ENCODE data around the gene GABRA4.
A peak's percentile ranks its signal among the peaks of the same experiment; 100 is the strongest.

GABRA4 gene

DNA sequence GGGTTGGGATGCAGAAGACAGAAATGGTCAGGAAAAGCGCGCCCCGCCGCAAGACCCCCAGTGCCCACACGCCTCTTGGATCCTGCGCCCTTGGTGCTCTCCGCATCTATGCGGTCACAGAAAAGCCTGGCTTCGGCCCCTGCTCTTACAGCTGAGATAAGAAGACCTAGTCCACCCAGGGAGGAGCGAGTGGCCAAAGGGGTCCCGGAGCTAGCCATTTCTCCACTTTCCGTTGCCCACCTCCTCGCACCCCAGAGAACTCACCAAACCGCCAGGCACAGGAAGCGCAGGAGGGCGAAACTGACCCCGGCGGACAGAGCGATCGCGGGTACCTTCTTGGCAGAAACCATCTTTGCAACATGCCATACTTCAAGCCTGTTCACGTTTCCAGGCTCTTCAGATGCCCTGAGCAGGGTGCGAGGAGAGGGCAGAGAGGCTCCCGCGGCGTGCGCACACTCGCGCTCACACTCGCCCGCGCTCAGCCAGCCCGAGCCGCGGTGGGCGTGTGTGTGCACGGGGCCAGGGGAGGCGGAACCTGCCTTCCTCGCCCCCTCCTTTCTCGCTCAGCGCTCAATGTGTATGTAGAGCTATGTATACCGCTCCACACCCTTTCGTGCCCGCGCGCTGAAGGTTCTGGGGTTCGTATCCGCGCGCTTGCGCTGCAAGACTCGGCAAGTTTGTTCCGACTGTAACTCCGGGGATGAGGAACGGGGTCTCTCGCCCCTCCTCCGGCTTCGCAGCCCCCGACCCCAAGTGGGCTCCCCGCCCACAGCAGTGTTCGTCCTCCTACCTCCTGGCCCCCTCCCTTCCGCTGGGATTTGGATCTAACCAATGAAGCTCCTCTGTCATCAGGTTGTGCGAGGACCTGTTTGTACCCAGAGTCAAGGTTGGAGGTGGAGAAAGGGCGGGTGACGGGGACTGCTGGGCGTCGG is at the start of gene GABRA4:
Gene GABRA4 (minus strand): TSS at position 507 of the 932 bp plus-strand sequence. CDS start 157 bp downstream, at position 350.
- no peak for DNase-seq

DNA sequence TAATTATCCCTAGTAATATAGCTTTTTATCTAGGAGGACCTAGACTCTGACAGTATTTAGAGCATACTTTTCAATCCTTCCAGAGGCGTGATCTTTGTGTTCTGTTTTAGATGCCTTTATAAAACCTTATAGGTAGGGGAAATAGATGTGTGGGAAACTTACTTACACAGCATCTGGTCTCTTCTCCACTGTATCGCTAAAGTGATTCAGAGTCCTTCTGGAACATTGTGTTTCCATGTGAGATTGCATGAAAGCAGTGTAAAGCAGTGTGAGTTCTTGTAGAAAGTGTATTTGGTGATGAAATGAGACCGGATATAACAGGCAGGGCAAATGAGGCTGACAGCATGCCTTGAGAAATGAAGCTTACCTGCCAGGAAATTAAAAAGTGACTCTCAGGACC is 47.4 kb upstream of the GABRA4 start:
- DNase-seq: no peak

DNA sequence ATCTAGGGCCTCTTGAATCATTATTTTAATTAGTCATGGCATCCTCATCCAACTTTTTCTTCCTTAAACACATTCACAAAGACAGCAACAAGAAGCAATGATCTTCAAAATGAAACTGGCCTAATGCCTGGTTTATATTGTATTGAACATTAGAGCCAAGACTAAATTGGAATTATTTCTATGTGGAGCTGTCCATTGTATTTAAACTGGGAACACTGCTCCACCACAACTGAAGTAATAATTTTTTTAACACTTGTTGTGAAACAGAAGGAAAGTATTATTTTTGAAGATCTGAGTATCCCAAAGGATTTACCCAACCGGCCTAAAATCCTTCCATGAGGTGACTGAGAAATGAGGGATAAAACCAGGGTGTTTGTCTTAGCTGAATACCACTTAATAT is 44.9 kb upstream of the GABRA4 start:
- no peak for DNase-seq

DNA sequence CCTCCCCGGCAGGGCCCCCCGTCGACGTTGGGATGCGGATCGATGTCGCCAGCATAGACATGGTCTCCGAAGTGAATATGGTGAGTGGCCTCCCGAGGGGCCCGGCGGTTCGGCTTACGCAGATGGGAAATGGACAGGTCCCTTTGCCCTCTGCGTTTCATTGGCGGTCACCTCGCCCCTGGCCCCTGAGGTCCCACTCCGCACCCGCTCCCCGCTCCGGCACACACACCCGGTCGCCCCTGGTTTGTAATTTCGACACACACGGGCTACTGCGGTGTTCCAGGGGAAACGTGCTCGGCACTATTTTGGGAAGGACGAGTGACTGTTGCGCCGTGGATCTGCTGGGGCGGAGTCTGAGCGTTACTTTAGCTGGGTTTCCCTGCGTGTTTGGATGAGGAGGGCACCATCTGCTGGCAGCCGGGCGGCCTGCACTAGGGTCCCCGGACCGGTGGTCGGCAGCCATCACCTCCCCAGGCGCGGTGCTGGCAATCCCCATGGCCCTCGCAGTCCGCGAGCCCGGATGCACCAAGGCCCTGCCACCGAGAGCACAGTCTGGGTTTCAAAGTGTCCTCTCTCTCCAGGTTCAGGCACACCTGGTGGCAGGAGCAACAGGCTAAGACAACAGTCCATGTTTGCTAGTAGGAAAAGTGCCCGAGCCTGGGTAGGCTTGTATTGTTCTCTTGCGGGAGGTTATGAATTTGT is 39.2 kb upstream of the GABRA4 start:
- DNase-seq: peak in 1 of 4 experiments; percentile 1

DNA sequence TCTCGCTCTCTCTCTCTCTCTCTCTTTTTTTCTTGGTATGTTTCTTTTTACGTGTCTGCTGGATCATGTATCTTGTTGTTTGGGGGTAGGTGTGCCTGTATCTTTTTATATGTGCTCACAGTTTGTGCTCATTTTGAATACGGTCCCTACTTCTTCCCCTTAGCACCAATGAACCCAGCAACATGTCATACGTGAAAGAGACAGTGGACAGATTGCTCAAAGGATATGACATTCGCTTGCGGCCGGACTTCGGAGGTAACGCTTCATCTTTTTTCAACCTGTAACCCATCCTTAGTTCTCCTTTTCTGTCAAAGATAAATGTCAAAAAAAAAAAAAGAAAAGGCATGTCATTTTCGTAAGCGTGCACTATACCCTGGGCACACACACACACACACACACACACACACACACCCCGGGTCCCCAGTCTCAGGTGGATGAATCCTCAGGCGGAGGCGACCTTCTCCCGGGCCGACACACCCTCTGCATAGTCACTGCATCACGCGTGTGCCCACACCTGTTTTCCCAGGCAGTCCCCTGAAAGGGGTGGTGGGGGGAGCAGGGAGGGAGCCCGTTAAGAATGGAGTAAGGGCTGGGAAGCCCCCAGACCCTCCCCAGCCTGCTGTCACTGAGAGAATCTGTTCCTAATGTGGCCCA is 38.5 kb upstream of the GABRA4 start:
- DNase-seq: no peak

DNA sequence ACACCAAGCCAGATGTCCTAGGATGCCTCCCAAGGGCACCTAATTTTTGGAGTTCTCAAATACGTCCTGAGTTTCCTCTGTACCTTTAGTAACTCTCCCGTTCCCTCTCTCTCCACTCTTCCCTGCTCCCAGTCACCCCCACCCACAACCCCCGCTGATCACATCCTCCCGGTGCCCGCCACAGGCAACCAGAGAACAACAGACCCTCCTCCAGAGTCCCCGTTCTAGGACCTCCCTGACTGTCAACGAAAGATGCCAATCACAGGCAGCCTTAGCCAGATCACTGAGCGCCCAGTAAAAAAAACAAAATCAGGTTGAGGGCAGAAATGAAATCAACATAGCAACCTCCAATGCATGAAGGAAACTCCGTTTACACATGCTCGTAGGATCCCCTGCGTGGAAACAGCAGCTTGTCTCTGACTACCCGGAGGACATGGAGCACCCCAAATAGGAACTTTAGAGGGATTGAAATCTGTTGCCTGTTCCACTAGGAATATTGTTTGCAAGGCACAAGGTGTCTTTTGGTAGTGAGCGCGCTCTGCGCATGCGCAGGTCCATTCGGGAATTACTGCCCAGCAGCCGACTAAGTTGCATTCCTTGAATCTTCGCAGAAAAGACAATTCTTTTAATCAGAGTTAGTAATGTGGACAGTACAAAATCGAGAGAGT is 37.8 kb upstream of the GABRA4 start, which contains the start of gene GABRB1:
Gene GABRB1 (plus strand): TSS at position 557 of the 668 bp plus-strand sequence.
- no peak for DNase-seq

DNA sequence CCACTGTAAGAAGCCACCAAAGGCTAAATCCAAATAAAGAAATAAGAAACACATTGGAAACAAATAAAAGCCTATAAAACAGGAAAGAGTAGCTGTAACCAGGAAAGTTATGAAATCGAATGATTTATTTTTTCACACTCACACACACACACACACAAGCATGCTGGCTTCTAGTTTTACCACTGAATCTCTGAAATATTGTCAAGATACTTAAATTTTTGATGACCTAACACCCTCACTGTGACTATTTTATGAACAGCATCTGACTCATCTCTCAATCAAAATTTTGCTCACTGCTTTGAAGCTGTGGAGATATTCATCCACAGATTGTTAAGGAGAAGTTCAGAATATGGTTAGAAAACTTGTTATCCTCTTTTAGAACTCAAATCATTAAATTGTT is 24.1 kb upstream of the GABRA4 start:
- no peak for DNase-seq

DNA sequence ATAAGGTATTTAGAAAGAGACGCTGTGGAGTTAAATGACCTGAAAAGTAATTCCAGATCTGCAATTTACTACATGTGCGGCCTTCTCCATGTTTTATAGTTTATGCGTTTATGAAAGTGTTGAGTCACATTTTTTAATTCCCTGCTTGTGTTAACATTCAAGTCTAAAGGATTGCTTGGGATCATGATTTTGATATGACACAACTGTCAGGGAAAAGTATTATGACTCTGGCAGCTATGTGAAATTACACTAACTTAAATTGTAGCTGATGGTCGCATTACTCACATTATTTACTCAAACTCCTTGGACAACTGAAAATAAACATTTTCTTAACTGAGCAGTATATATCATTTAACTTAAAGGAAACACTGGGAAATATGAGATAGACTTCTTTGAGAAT is 23.7 kb upstream of the GABRA4 start:
- DNase-seq: no peak

DNA sequence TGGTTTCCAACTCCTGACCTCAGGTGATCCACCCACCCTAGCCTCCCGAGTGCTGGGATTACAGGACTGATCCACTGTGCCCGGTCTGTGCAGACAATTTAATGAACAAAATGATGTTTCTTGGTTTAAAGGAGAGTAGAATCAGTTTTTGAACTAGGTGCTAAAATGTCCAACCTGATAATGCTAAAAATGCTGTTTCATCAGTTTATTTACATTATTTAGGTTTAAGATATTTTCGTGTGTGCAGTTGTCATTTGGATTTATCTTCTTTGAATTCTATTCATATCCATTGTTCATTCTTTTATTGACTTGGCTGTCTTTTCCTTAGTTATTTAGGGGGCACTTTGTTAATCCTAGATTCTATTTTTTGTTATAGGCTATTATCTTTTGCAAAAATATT is 20.0 kb upstream of the GABRA4 start:
- no peak for DNase-seq

DNA sequence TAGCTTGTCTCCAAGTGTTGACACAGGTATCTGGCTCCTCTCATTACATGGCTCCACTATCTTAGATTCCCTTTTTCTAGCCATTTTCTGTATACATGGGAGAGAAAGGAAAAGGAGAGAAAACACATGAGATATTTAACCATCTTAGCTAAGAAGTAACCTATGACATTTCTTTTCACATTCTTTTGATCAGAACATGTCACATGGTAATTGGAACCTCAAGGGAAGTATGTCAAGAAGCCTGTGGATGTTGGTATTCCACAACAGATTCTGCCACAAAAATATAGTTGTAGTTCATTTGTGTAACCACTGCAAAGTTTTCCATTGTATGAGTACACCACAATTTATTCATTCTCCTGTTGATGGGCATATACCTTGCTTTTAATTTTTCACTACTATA is 19.3 kb upstream of the GABRA4 start:
- no peak for DNase-seq

DNA sequence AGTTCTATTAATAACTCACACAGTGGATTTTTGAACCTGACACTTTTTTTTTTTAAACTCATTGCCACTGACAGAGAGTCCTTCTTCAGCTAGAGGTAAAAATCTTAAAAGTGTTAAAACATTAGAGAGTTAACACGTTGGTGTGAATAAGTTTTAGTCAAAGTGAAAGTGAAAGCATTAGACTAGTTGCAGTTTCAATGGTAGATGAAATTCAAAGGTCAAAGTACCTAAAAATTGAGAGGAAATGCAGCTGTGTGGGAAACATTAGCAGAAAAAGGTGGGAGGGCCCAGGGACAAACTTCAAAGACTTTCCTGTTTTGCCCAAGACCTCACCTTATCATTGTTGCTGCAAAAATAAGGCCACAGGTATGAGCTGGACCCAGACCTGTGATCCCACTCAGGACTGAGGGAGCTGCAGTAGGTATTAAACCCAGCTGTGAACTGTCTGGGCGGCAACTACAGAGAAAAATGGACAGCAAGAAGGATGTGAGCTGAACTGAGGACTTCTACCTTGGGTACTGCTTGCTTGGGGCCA is 17.6 kb upstream of the GABRA4 start:
- no peak for DNase-seq

DNA sequence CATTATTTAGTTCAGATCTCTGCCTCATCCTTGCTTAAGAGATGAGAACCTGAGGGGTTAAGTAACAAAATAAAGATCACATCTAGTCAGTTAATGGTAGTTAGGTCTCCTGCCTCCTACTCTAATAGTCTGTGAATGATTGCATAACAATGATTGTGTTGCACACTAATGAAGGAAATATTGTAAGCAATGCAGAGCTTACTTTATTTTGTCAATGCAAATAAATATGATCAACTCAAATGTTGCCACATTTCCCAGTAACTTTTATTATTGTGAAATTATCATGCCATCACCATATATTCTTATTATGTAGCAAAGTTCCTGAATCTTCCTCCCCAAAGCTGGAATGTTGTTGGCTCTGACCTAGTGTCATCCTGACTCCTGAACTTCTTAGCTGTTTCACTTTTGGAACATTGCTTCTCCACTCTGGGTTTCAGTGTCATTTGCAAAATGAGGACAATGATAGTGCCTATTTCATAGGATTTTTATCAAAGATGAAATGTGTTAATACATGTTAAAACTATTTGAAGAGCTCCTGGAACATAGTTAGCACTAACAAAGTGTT is 17.0 kb upstream of the GABRA4 start:
- no peak for DNase-seq

DNA sequence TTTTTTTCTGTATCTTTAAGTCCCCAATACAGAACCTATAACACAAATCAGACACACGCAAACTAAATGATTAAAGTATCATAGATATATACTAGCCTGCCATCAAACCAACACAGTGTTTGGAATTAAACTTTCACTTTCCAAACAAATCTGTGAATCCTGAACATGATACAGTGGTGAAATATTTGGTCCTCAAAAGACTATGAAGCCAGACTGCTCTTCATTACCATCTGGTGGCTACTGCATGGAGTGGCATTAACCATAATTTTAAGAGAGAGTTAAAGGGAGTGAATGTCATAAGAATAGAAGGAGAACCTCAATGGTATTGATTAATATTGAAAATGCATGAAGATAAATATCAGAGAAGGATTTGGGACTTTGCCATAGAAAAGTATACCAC is 9.2 kb upstream of the GABRA4 start:
- no peak for DNase-seq

DNA sequence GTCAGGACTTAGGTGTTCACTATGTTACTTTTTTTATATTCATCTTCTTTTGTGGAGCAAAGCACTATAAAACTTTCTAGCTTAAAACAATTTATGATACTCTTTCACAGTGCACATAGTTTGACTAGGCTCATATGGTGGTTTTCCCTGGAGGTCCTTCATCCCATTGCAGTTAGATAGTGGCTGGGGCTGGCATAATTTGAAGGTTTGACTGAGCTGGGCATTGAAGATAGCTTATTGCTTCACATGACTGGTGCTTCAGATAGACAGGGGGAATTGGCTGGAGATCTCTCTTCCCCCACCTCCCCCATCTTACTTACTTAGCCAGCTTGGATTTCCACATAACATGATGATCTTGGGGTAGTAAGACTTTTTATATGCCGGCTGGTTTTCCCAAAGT is 7.0 kb upstream of the GABRA4 start:
- no peak for DNase-seq

DNA sequence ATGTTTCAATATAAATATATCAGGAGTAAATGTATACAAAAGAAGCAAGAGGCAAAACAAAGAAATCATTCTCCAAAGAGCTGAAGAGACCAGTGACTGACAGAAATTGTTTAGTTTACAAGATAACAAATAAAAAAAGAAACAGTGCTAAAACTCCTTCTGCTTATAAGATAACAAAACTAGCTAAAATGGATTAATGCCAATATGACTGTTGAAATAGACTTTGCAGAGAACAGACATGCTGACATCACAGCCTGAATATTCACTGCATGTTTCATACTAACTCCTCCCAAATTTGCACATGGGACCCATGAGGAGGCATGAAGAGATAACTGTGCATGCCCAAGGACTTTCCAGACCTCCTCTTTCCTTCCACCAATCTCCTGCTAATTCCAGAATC is 6.2 kb upstream of the GABRA4 start:
- DNase-seq: no peak

DNA sequence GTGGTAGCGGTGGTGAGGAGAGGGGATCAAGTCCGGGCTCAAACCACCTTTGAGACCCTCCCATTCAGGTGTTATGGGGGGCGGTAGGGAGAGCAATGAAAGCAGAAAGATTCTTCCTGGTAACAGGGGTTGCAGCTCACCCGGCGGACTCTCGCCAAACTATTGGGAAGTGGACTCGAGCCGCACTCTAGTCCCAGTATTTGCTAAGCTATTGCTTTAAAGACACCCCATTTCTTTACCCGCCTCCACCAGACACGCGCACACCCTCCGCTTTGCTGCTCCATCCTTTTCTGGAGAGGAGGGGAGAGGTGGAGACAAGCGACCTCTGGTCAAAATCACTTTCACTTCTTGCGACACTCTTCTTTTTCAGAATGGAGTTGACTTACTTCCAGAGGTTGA is 625 bp upstream of the GABRA4 start:
- DNase-seq: no peak

DNA sequence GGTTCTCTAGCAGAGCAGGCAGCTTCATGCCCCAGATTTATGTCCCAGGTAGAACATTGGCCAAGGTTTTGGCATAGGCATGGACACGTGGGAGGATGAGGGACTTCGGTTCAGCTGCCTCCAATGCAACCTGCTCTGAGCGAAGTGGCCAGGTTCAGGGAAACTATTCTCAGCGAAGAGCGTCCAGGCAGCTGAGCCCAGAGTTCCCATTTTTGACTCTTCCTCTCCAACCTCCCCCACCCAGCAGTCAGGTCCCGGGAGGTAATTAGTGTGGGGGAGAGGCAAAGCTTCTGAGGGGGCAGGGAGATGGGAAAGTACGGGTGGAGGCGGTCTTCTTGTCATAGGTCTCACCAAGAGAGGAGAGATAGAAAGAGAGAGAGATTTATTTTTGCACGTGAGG is 1.0 kb downstream of the GABRA4 start:
- no peak for DNase-seq

DNA sequence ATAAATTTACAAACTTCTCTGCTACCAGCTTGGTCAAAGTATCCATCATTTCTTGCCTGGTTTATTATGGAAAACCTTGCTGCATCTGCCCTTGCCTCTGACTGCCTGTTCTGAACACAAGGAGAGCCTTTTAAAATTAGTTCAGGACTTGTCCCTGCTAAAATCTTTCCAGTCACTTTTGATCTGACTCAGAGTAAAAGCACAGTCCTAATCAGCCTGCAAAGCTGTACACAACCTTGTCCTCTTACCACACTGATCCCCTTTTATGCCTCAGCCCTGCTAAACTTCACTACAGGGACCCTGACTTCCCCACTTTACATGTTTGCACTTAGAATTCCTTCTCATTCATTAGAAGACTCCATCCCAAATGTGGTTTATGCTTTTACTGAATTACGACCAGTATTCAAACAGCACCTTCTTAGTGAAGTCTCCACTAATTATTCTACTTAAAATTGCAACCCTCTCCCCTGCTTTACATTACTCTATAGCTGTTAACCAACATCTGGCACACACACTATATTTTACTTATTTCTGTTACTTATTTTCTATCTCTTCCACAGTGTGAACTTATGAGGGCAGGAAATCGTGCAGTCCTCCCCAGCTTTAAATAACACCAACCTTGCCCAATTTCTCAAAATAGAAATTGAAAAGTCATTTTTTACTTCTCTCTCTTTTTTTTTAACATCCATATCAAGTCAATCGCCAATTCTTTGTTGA is 6.3 kb downstream of the GABRA4 start:
- no peak for DNase-seq

DNA sequence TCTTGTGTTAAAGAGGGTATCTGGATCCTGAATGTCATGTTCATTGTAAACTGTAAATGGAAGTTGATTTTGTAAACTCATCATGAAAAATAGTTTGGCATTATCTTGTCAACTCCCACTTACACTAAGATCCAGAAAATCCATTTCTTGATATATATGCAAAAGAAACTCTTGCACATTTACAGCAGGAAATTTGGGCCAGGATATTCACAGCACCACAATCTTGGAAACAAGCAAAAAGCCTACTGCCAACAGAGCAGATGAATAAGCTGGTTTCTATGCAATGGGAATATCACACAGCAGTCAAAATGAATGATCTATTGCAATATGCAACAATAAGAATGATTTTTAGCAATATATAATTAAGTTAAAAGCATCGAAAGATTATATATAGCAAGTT is 8.6 kb downstream of the GABRA4 start:
- DNase-seq: no peak

DNA sequence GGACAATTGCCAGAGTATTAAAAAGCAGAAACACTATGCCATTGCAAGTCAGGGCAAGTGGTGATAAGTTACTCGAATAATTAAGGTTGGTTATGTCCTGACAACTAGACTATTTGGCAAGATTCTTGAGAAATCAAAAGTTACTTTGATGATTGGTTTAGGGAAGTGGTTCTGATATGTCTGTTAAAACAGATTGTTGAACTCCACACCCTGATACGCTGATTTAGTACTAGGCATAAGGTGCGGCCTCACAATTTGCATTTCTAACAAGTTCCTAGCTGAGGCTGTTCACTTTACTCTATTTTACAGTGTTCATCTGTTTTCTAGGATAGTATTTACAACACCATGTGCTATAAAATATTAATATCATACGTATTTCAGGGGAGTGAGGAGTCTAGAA is 12.5 kb downstream of the GABRA4 start:
- DNase-seq: no peak

DNA sequence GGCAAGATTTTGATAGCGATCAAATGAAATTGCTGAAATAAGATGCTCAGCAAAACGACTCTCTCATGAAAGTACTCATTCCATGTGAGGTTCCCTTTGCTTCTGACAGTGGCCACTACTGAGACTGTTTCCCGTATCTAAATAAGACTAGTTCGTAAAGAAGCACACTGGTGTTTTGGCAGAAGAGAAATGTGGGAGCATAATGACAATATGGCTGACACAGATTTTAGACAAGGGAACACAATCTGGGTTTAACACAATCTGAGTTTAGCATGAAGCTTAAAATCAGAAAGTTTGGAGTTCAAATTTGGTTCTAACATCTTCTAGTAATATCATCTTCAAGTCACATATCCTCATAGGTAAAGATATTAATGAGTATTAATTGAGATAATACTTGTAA is 13.7 kb downstream of the GABRA4 start:
- no peak for DNase-seq

DNA sequence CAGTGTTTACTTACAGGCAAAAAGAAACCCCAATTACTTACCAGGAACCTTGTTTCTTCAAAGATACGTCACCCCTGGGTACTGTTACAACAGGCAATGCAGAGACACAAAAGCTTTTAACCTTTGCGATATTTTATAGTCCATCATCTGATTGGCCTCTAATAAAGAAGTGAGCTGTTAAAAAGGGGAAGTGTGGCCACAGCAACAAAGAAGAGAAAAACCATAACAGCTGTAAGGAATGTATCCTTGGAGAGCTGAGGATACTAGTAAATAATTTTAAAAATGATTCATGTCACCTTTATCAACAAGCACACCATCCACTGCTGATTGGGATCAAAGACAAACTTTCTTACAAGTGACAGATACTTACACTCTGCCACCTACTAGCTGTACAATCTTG is 14.1 kb downstream of the GABRA4 start:
- DNase-seq: no peak
